Adrenal gland (tissue), 12 donors: Measurements from ENCODE around the gene NINL. TPM values are rescaled to one million over a fixed set of nuclear protein-coding genes. Genes with fewer than 3 reads are reported as not detected.
A peak's percentile ranks its signal among the peaks of the same experiment; 100 is the strongest.

Experiments
- DNase-seq, 7 donors: peaks; one replicate each; pipeline ENCODE4 v3.0.0-alpha.2; 2019 to 2020
- H3K27ac ChIP-seq, 5 donors: fragments of 200-600 bp; sonication (generic) in 4 of 5; 1 replicate in 3 of 5; 2 replicates in 2 of 5; pipeline versions ENCODE4 v1.5.1 to v1.8.0; 2016 to 2020; ENCODE audit warnings: mild to moderate bottlenecking in 1 of 5
- H3K27me3 ChIP-seq: fragments of 200-600 bp; 2 replicates; pipeline ENCODE4 v1.8.0; 2021
- H3K36me3 ChIP-seq, 2 donors: fragments of 200-600 bp; replicated peaks in 1 of 2; 1 replicate in 1 of 2; 2 replicates in 1 of 2; pipeline versions ENCODE4 v1.5.1 to v1.8.0; 2018 to 2022
- H3K4me1 ChIP-seq, 2 donors: fragments of 200-600 bp; replicated peaks in 1 of 2; 1 replicate in 1 of 2; 2 replicates in 1 of 2; pipeline versions ENCODE4 v1.5.1 to v1.8.0; 2018 to 2021
- H3K4me3 ChIP-seq, 4 donors: fragments of 200-600 bp; sonication (generic) in 3 of 4; one replicate each; pipeline ENCODE4 v1.5.1; 2016 to 2018
- H3K9me3 ChIP-seq, 3 donors: fragments of 200-600 bp; sonication (generic) in 1 of 3; replicated peaks in 1 of 3; 1 replicate in 2 of 3; 2 replicates in 1 of 3; pipeline versions ENCODE4 v1.5.1 to v1.8.0; 2016 to 2021
- CTCF ChIP-seq, 6 experiments: fragments of 450-650 bp in 4 of 6; fragments of 200-600 bp in 2 of 6; sonication (generic) in 1 of 6; IDR thresholded peaks; 1 replicate in 5 of 6; 2 replicates in 1 of 6; pipeline versions ENCODE4 v1.5.1 to v1.8.0; 2016 to 2021; ENCODE audit warnings: antibody characterized with exemption in 6 of 6, mild to moderate bottlenecking in 2 of 6, moderate library complexity in 1 of 6
- POLR2A ChIP-seq, 2 donors: fragments of 450-650 bp; IDR thresholded peaks; one replicate each; pipeline ENCODE4 v1.6.1; 2017; ENCODE audit warnings: antibody characterized with exemption in 2 of 2, mild to moderate bottlenecking in 2 of 2, moderate library complexity in 1 of 2
- WGBS, 4 donors: extraction: QIAGEN DNeasy Blood & Tissue Kit in 2 of 4; methylation state at CpG; one replicate each; pipeline versions ENCODE4 v1.1.5 to v1.1.7; 2013 to 2017; 5-methylcytosine and 5-hydroxymethylcytosine counted together
- intact Hi-C, 2 donors: fragments of 100-400 bp; cut with DNase I; formaldehyde crosslinking; loops; one replicate each; pipeline versions ENCODE4 v1.14.1 to v1.15.0; 2022 to 2023
- polyA plus RNA-seq, 3 donors: library from polyadenylated mRNA; stranded (reverse); fragments of 200-250 nt in 2 of 3; fragments of 350-450 nt in 1 of 3; fragmentation: Illumina TruSeq in 1 of 3; extraction: RNeasy Lipid Tissue Mini Kit (QIAGEN cat#74804) in 1 of 3; gene quantifications; one replicate each; pipeline ENCODE4 v1.2.3, GENCODE V29; 2013 to 2014
- total RNA-seq, 9 donors: library from RNA; depleted of rRNA in 4 of 9; stranded (reverse); fragments of >200 nt in 4 of 9; fragments of 120-200 nt in 1 of 9; fragmentation: NEBNext Ultra II Directional in 1 of 9; extraction: Animal tissue kit (Norgen Biotek cat#: 25700) in 1 of 9; gene quantifications; one replicate each; pipeline versions ENCODE4 v1.1.0 to v1.2.4, GENCODE V29; 2013 to 2023
- donor health status: healthy with polysubstance abuse.
- donor health status: Bipolar disorder and iron deficiency.
- donor health status: DM: yes; HTN: yes; CAD: no.
- donor health status: DM: no; HTN: no; CAD: no.
- donor health status: DM: no; HTN: no; CAD: no.
- donor health status: DM: yes; HTN: yes; CAD: no.

The NINL gene
- total and polyA plus RNA-seq, 12 donors: 10.0 to 30.9 (median 15.4) TPM

GRCh38 chr20:25543068-25543467 lies 42.3 kb downstream of the NINL start:
- intact Hi-C loops: loop anchor here in 1 of 2 donors (10.0 kb wide), 1 partner anchor 82 kb away; the partner anchor contains the start of gene NANP
- Histone ChIP-seq H3K4me3 (no peak overlapping the region), H3K4me1 (peaks cover 27 to 49% of the 10 kb centered on the region in 2 donors), H3K27ac (peak overlapping the region in 2 of 5 donors; percentile 8 to 56), H3K9me3 (no peaks in the 10 kb centered on the region), H3K36me3 (no peaks in the 10 kb centered on the region), H3K27me3 (no peaks in the 10 kb centered on the region)
- WGBS, 4 donors: 71 to 81% (median 75%) methylated on average over 3 of the region's 3 CpGs
- no peak for TF ChIP-seq POLR2A (IDR thresholded peaks at IDR 0.05)
- peak in 2 of 7 donors; percentile 35 to 42 for DNase-seq

DNA sequence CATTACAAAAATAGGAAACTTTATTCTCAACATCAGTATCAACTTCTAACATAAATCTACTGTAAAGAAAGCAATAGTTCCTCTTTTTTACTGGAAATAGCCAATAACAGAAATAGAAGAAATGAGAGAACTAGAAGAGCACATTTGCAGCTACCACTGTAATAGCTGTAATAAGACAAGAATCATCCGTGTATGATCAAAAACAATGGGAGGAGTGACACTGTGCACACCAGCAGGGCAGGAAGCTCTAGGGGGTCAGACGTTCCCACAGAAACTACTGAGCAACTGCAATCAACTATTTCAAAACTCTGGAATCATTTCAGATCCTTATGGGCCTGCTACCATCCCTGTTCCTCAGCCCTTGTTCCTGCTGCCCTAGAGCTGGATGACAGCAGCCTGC lies 43.7 kb downstream of the NINL start:
- no peak for TF ChIP-seq CTCF (IDR thresholded peaks at IDR 0.05)
- TF ChIP-seq POLR2A (IDR thresholded peaks at IDR 0.05): no peak
- peaks cover 27 to 49% of the 10 kb centered on the region in 2 donors for H3K4me1 ChIP-seq
- intact Hi-C loops: loop anchor here in 1 of 2 donors (10.0 kb wide), 1 partner anchor 83 kb away; the partner anchor contains the start of gene NANP
- no peak for DNase-seq
- 13 to 28% (median 25%) methylated on average over 2 of the region's 2 CpGs for WGBS, 4 donors
- H3K4me3 ChIP-seq: no peak overlapping the region
- H3K36me3 ChIP-seq: no peaks in the 10 kb centered on the region
- H3K27me3 ChIP-seq: no peaks in the 10 kb centered on the region
- peak overlapping the region in 4 of 5 donors; percentile 7 to 75 (median 50) for H3K27ac ChIP-seq
- no peaks in the 10 kb centered on the region for H3K9me3 ChIP-seq

- TF ChIP-seq CTCF (IDR thresholded peaks at IDR 0.05) (peak; percentile 42 to 57 (median 50)), POLR2A (IDR thresholded peaks at IDR 0.05) (no peak)
- 26 to 49% (median 39%) methylated on average over 18 to 19 of the region's 19 CpGs for WGBS, 4 donors
- Histone ChIP-seq H3K4me3 (peak overlapping the region in 1 of 4 donors; percentile 46), H3K9me3 (no peaks in the 10 kb centered on the region), H3K36me3 (no peaks in the 10 kb centered on the region), H3K27ac (peak overlapping the region; percentile 7 to 87 (median 80)), H3K4me1 (peaks cover 27 to 49% of the 10 kb centered on the region in 2 donors), H3K27me3 (no peaks in the 10 kb centered on the region)
- DNase-seq: peak in 6 of 7 donors; percentile 51 to 69 (median 58)
- intact Hi-C loops: loop anchor here (2.0 to 10.0 kb wide), 3 partner anchors 13 to 85 kb away; partner anchors contain the start of gene NANP (in 1 of the 2)
Measured at GRCh38 chr20:25539742-25540672, 45.3 kb downstream of the NINL start.

GRCh38 chr20:25538838-25539665 lies 46.3 kb downstream of the NINL start:
- Histone ChIP-seq H3K4me1 (peaks cover 29 to 54% of the 10 kb centered on the region in 2 donors), H3K4me3 (peak overlapping the region in 1 of 4 donors; percentile 46), H3K9me3 (no peaks in the 10 kb centered on the region), H3K36me3 (no peaks in the 10 kb centered on the region), H3K27me3 (no peaks in the 10 kb centered on the region), H3K27ac (peak overlapping the region; percentile 7 to 87 (median 80))
- intact Hi-C loops: loop anchor here (2.0 to 10.0 kb wide), 2 partner anchors 14 to 64 kb away; no protein-coding TSS in a partner anchor
- WGBS, 4 donors: 43 to 45% (median 45%) methylated on average over 14 to 17 of the region's 17 CpGs
- DNase-seq: peak in 6 of 7 donors; percentile 55 to 73 (median 66)
- TF ChIP-seq POLR2A (IDR thresholded peaks at IDR 0.05): peak in 1 of 2 donors; percentile 32
- TF ChIP-seq CTCF (IDR thresholded peaks at IDR 0.05): no peak
